HepG2 (cell line): Measurements from ENCODE around the gene ATP5PB. TPM values are rescaled to one million over a fixed set of nuclear protein-coding genes. Genes with fewer than 3 reads are reported as not detected.

Source experiments
- ATAC-seq: fragments of 200-7000 bp; cut with Tn5 transposase; 3 replicates; pipeline ENCODE4 v1.9.1; 2020; ENCODE audit warnings: mild to moderate bottlenecking, moderate library complexity
- BruUV-seq: library from RNA; stranded (reverse); fragments of 400-500 nt; replicated peaks from 2 replicates; lab custom pipeline; 2021; lab: Mats Ljungman, UMichigan
- CTCF ChIA-PET: fragments of 300-600 bp; formaldehyde crosslinking; extraction: SDS; loops from one replicate; lab custom pipeline; 2021; ENCODE audit warnings: low total read pairs, inconsistent platforms, low intra/inter-chr PET ratio; lab: Yijun Ruan, JAX
- POLR2A ChIA-PET: fragments of 350-600 bp; sonication (Branson Sonifier 250); formaldehyde crosslinking; loops from one replicate; lab custom pipeline; 2020; ENCODE audit warnings: antibody characterized with exemption, inconsistent platforms; lab: Yijun Ruan, JAX
- DNase-seq: peaks from one replicate; pipeline ENCODE4 v3.0.0-alpha.2; 2015; ENCODE audit warnings: low spot score
- FAIRE-seq: peaks from 3 replicates; lab custom pipeline; 2011; peaks lifted over from hg19 to GRCh38; lab: Jason Lieb, UNC
- H2AFZ ChIP-seq: one replicate; pipeline ENCODE4 v1.6.1; 2011; ENCODE audit warnings: low read length, inconsistent platforms
- H3K27ac ChIP-seq: fragments of 300-600 bp; 3 replicates; pipeline ENCODE4 v1.8.0; 2011; ENCODE audit warnings: mixed run types, mild to moderate bottlenecking, mixed read lengths, low read length, inconsistent platforms; ENCODE audit not compliant: insufficient read depth; ENCODE audit errors: extremely low read length
- H3K27me3 ChIP-seq, 2 experiments: fragments of 200-600 bp in 1 of 2; 2 replicates in 1 of 2; 3 replicates in 1 of 2; pipeline versions ENCODE4 v1.6.0 to v1.8.0; 2011; ENCODE audit warnings: low read length in 2 of 2, mild to moderate bottlenecking in 2 of 2, moderate library complexity in 2 of 2, inconsistent platforms in 1 of 2; ENCODE audit not compliant: insufficient read depth in 2 of 2, control insufficient read depth in 1 of 2
- H3K36me3 ChIP-seq, 2 experiments: fragments of 200-600 bp in 1 of 2; replicated peaks in 1 of 2; 2 replicates in 1 of 2; 3 replicates in 1 of 2; pipeline versions ENCODE4 v1.5.1 to v1.8.0; 2011; ENCODE audit warnings: low read length in 2 of 2, inconsistent platforms in 1 of 2; ENCODE audit not compliant: insufficient read depth in 2 of 2, control insufficient read depth in 1 of 2
- H3K4me1 ChIP-seq: 2 replicates; pipeline ENCODE4 v1.5.1; 2012; ENCODE audit warnings: low read length, inconsistent platforms; ENCODE audit not compliant: insufficient read depth
- H3K4me2 ChIP-seq: 2 replicates; pipeline ENCODE4 v1.6.0; 2011; ENCODE audit warnings: low read depth, low read length, inconsistent platforms
- H3K4me3 ChIP-seq, 3 experiments: fragments of 200-600 bp in 1 of 3; sonication (generic), shearing (Covaris generic) in 1 of 3; replicated peaks in 1 of 3; 2 replicates each; pipeline ENCODE4 v1.5.1; 2011 to 2016; ENCODE audit warnings: low read length in 3 of 3, inconsistent platforms in 2 of 3, low read depth in 2 of 3, mild to moderate bottlenecking in 2 of 3, control low read depth in 1 of 3, mixed read lengths in 1 of 3; ENCODE audit not compliant: insufficient read depth in 1 of 3
- H3K79me2 ChIP-seq: one replicate; pipeline ENCODE4 v1.6.1; 2011; ENCODE audit warnings: low read length, inconsistent platforms; ENCODE audit not compliant: insufficient read depth
- H3K9ac ChIP-seq: 2 replicates; pipeline ENCODE4 v1.6.0; 2011; ENCODE audit warnings: mild to moderate bottlenecking, low read depth, low read length, inconsistent platforms; ENCODE audit not compliant: insufficient read depth
- H3K9me3 ChIP-seq: 2 replicates; pipeline ENCODE4 v1.5.1; 2012; ENCODE audit warnings: mild to moderate bottlenecking, low read length
- H4K20me1 ChIP-seq: 2 replicates; pipeline ENCODE4 v1.6.0; 2011; ENCODE audit warnings: inconsistent platforms, mild to moderate bottlenecking, low read length, moderate library complexity; ENCODE audit not compliant: insufficient read depth
- ATF7-NPFF ChIP-seq: sonication (generic); formaldehyde crosslinking; IDR thresholded peaks from 2 replicates; pipeline ENCODE4 v1.8.1; 2023; ENCODE audit warnings: mild to moderate bottlenecking, low read depth, missing genetic modification reagents, moderate library complexity
- BRD4 ChIP-seq: sonication (generic); formaldehyde crosslinking; IDR thresholded peaks from 2 replicates; pipeline ENCODE4 v1.4.0; 2020; ENCODE audit warnings: missing genetic modification reagents
- CHCHD3 ChIP-seq: sonication (generic); formaldehyde crosslinking; IDR thresholded peaks from 2 replicates; pipeline ENCODE4 v1.8.0; 2022; ENCODE audit warnings: mild to moderate bottlenecking, missing genetic modification reagents, moderate library complexity
- DPF2 ChIP-seq: sonication (generic); formaldehyde crosslinking; IDR thresholded peaks from 2 replicates; pipeline ENCODE4 v1.4.0; 2020; ENCODE audit warnings: mild to moderate bottlenecking, low read depth, missing genetic modification reagents, borderline replicate concordance
- HBP1 ChIP-seq: IDR thresholded peaks from 2 replicates; pipeline ENCODE4 v1.6.1; 2016; ENCODE audit warnings: low read depth, control low read depth
- RARA ChIP-seq: IDR thresholded peaks from 2 replicates; pipeline ENCODE4 v1.6.1; 2016; ENCODE audit warnings: missing genetic modification reagents, missing compliant biosample characterization
- RFXANK ChIP-seq: IDR thresholded peaks from 2 replicates; pipeline ENCODE4 v1.6.1; 2016
- SAFB2 ChIP-seq: sonication (generic); formaldehyde crosslinking; IDR thresholded peaks from 2 replicates; pipeline ENCODE4 v1.5.1; 2020; ENCODE audit warnings: missing genetic modification reagents, low read depth, mild to moderate bottlenecking, borderline replicate concordance
- SSRP1 ChIP-seq: IDR thresholded peaks from 2 replicates; pipeline ENCODE4 v1.6.1; 2016; ENCODE audit warnings: control low read depth
- SUZ12 ChIP-seq: fragments of 150-350 bp; IDR thresholded peaks from 2 replicates; pipeline ENCODE4 v1.6.1; 2014; ENCODE audit warnings: low read depth, low read length
- TP53 ChIP-seq: sonication (generic); formaldehyde crosslinking; conservative IDR thresholded peaks from 2 replicates; pipeline ENCODE4 v1.4.0; 2020; ENCODE audit warnings: missing genetic modification reagents
- ZBTB44 ChIP-seq: sonication (generic); formaldehyde crosslinking; IDR thresholded peaks from 2 replicates; pipeline ENCODE4 v1.4.0; 2020; ENCODE audit warnings: missing genetic modification reagents
- ZFY ChIP-seq: sonication (generic); formaldehyde crosslinking; IDR thresholded peaks from 2 replicates; pipeline ENCODE4 v1.4.0; 2020; ENCODE audit warnings: missing genetic modification reagents
- ZNF101 ChIP-seq: sonication (generic); formaldehyde crosslinking; IDR thresholded peaks from 2 replicates; pipeline ENCODE4 v1.4.0; 2020; ENCODE audit warnings: mild to moderate bottlenecking, low read depth, missing genetic modification reagents, borderline replicate concordance
- ZNF180 ChIP-seq: sonication (generic); formaldehyde crosslinking; IDR thresholded peaks from 2 replicates; pipeline ENCODE4 v1.4.0; 2020; ENCODE audit warnings: low read depth, missing genetic modification reagents, borderline replicate concordance
- ZNF335 ChIP-seq: sonication (generic); formaldehyde crosslinking; IDR thresholded peaks from 2 replicates; pipeline ENCODE4 v1.4.0; 2020; ENCODE audit warnings: missing genetic modification reagents
- ZNF468 ChIP-seq: sonication (generic); formaldehyde crosslinking; IDR thresholded peaks from 2 replicates; pipeline ENCODE4 v1.8.0; 2022; ENCODE audit warnings: mild to moderate bottlenecking, moderate library complexity, missing genetic modification reagents
- ZNF841 ChIP-seq: sonication (generic); formaldehyde crosslinking; IDR thresholded peaks from 2 replicates; pipeline ENCODE4 v1.8.1; 2023; ENCODE audit warnings: missing genetic modification reagents, borderline replicate concordance
- ZSCAN31 ChIP-seq: sonication (generic); formaldehyde crosslinking; IDR thresholded peaks from 2 replicates; pipeline ENCODE4 v1.5.0; 2020; ENCODE audit warnings: low read depth, mild to moderate bottlenecking, missing genetic modification reagents
- WGBS: methylation state at CpG from one replicate; pipeline ENCODE4 v1.1.6; 2017; ENCODE audit warnings: low lambda C conversion rate; 5-methylcytosine and 5-hydroxymethylcytosine counted together
- in situ Hi-C: cut with HindIII; loops from 2 replicates; pipeline ENCODE4 v1.10.0; 2017; ENCODE audit warnings: low pct_unique_long_range_greater_than_20kb; ENCODE audit not compliant: extremely low pct_ligation_motif_present
- intact Hi-C: fragments of 100-400 bp; cut with micrococcal nuclease; formaldehyde crosslinking; loops from one replicate; pipeline ENCODE4 v1.10.0; 2022; ENCODE audit not compliant: unreplicated experiment
- polyA plus RNA-seq, 8 experiments: library from polyadenylated mRNA; depleted of rRNA in 3 of 8; stranded (reverse) in 7 of 8; unstranded in 1 of 8; fragments of >200 nt; fragmentation: Illumina TruSeq in 4 of 8; extraction: Trizol in 4 of 8; gene quantifications; 2 replicates each; pipeline versions ENCODE4 v1.2.1 to v1.2.3, GENCODE V29; 2011 to 2016; ENCODE audit warnings: low read depth in 4 of 8, missing spikeins in 1 of 8, mixed read lengths in 1 of 8; ENCODE audit not compliant: insufficient read depth in 1 of 8
- total RNA-seq, 5 experiments: library from RNA; depleted of rRNA; stranded (reverse); fragments of >200 nt; fragmentation: Illumina TruSeq; extraction: Trizol; gene quantifications; 2 replicates each; pipeline ENCODE4 v1.2.3, GENCODE V29; 2016; ENCODE audit warnings: low read depth in 1 of 5
- TF ChIP-seq, protein P1 (sequence below): sonication (generic); formaldehyde crosslinking; IDR thresholded peaks from 2 replicates; pipeline ENCODE4 v1.4.0; 2020; ENCODE audit warnings: missing genetic modification reagents; ENCODE audit errors: not compliant biosample characterization
- TF ChIP-seq, protein P2 (sequence below): sonication (generic); formaldehyde crosslinking; IDR thresholded peaks from 2 replicates; pipeline ENCODE4 v1.5.1; 2020; ENCODE audit warnings: mild to moderate bottlenecking, moderate library complexity, missing genetic modification reagents

Gene ATP5PB
- total and polyA plus RNA-seq, 2 of the 13 experiments (the other 11 are each of a cell fraction or from before 2014, with no cell fraction given) = 297 to 541 TPM

DNA sequence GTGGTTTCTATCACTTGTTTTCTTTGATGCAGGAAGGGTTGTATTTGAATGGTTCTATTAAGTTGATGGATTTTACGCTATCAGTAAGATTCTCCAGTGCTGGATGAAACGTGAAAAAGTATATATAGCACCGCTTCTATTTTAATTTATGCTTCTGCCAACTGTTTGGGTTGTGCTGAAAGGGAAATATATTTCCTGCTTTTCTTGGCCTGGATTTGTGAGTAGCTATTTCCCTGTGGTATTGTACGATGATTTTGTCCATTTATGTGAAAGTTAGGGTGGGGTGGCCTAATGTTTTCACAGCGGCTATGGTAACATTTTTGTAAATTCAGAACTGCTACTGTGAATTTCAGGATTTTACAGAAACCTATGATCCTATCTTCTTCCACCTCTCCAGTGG lies 24.8 kb downstream of the ATP5PB start (continued):
- TF ChIP-seq, protein P1, sequence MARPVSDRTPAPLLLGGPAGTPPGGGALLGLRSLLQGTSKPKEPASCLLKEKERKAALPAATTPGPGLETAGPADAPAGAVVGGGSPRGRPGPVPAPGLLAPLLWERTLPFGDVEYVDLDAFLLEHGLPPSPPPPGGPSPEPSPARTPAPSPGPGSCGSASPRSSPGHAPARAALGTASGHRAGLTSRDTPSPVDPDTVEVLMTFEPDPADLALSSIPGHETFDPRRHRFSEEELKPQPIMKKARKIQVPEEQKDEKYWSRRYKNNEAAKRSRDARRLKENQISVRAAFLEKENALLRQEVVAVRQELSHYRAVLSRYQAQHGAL (CRISPR knock-in tag) = no peak
- no peak for TF ChIP-seq ATF7-NPFF (CRISPR knock-in tag)
- no peak for TF ChIP-seq DPF2
- TF ChIP-seq RARA = no peak
- TF ChIP-seq ZFY (CRISPR knock-in tag) = no peak

DNA sequence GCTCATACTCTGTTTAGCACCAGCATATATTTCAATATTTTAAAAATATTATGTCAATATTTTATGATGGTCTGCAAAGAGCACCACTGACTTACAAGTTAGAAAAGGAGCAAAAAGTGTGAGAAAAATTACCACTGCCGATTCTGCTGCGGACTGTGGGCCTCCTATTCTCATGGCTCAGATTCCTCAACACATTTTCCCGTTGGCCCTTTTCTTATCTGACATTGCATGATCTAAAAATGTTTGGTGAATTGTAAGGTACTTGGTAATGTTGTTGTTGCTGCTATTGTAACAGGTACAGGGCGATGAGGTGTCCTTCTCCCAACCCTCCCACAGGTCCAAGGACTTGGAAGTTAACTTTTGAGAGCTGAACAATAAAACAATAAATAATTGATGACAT lies 25.3 kb downstream of the ATP5PB start:
- Histone ChIP-seq H3K9ac (no peak overlapping the region), H4K20me1 (no peaks in the 10 kb centered on the region), H3K27me3 (no peaks in the 10 kb centered on the region), H3K9me3 (no peaks in the 10 kb centered on the region), H3K4me3 (no peak overlapping the region), H3K27ac (no peak overlapping the region), H2AFZ (no peak overlapping the region), H3K79me2 (no peaks in the 10 kb centered on the region), H3K4me2 (no peak overlapping the region), H3K36me3 (no peaks in the 10 kb centered on the region), H3K4me1 (peaks cover 13% of the 10 kb centered on the region)
- 80% methylated on average over 4 of the region's 4 CpGs for WGBS
- intact Hi-C loops (no loop called here), in situ Hi-C loops (no loop called here)
- FAIRE-seq (no peak), ATAC-seq (no peak), DNase-seq (no peak)
- ChIA-PET POLR2A (no interaction called here), CTCF (no interaction called here)
- BruUV-seq = no TSS peak
- TF ChIP-seq CHCHD3 (CRISPR knock-in tag) = no peak
- no peak for TF ChIP-seq ZBTB44 (CRISPR knock-in tag)
- TF ChIP-seq SSRP1 (CRISPR knock-in tag) = no peak
- TF ChIP-seq TP53 (CRISPR knock-in tag) = no peak
- TF ChIP-seq ZNF841 (CRISPR knock-in tag) = no peak
- no peak for TF ChIP-seq ZNF180 (CRISPR knock-in tag)
- TF ChIP-seq RFXANK (CRISPR knock-in tag) = no peak
- no peak for TF ChIP-seq HBP1 (CRISPR knock-in tag)
- no peak for TF ChIP-seq ZNF101 (CRISPR knock-in tag)
- no peak for TF ChIP-seq BRD4
- no peak for TF ChIP-seq ZNF335 (CRISPR knock-in tag)
- no peak for TF ChIP-seq SUZ12
- TF ChIP-seq ZNF468 (CRISPR knock-in tag) = no peak
- TF ChIP-seq, protein P2, sequence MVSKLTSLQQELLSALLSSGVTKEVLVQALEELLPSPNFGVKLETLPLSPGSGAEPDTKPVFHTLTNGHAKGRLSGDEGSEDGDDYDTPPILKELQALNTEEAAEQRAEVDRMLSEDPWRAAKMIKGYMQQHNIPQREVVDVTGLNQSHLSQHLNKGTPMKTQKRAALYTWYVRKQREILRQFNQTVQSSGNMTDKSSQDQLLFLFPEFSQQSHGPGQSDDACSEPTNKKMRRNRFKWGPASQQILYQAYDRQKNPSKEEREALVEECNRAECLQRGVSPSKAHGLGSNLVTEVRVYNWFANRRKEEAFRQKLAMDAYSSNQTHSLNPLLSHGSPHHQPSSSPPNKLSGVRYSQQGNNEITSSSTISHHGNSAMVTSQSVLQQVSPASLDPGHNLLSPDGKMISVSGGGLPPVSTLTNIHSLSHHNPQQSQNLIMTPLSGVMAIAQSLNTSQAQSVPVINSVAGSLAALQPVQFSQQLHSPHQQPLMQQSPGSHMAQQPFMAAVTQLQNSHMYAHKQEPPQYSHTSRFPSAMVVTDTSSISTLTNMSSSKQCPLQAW (CRISPR knock-in tag) = no peak
- TF ChIP-seq SAFB2 (CRISPR knock-in tag) = no peak
- no peak for TF ChIP-seq ZSCAN31 (CRISPR knock-in tag)
